A673 (cell line): Measurements from ENCODE around the gene SCYL1.

ENCODE experiments used
- CTCF ChIP-seq: fragments of 300-800, 200-600 bp; sonication (generic); conservative IDR thresholded peaks from 2 replicates; pipeline ENCODE4 v1.5.1; 2017; ENCODE audit warnings: low read depth, mild to moderate bottlenecking, antibody characterized with exemption, low read length, moderate library complexity, mixed read lengths
- EZH2 ChIP-seq: fragments of 200-600 bp; sonication (generic); IDR thresholded peaks from 2 replicates; pipeline ENCODE4 v1.6.1; 2017; ENCODE audit warnings: borderline replicate concordance, low read depth, mild to moderate bottlenecking, mixed read lengths, antibody characterized with exemption, low read length; ENCODE audit not compliant: poor library complexity, severe bottlenecking

DNA sequence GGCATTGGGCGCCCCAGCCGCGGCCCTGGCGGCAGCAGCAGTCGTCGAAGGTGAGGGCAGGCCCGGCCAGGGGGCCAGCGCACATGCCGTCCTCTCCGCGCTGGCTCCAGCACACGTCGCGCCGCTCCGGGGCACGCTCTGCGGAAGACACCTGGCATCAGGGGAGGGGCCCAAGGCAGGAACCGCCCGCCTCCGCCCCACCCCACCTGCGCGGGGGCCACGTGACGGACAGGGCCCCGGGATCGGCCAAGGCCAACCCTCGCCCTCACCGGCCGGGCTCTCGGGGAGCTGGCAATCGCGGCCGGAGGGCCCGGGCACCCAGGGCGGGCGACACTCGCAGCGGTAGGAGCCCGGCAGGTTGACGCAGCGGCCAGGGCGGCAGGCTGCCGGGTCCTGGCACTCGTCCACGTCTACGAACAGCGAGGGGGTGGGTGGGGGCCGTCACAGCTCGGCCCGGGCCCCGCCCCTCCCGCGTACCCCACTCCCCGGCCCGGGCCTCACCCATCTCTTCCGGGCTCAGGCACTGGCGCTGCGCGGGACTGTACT, 14.9 kb downstream of the SCYL1 start:
- no peak; the same call in 1 of the 2 replicates for TF ChIP-seq CTCF
- TF ChIP-seq EZH2, result no peak
